Skeletal muscle tissue (tissue), 4 donors: ENCODE measurements around the gene CERK. TPM values are rescaled to one million over a fixed set of nuclear protein-coding genes. Genes with fewer than 3 reads are reported as not detected.

Experiments used
- H3K27ac ChIP-seq: one replicate; pipeline ENCODE4 v1.7.0; 2013; ENCODE audit warnings: mild to moderate bottlenecking, low read depth, low read length, inconsistent platforms
- H3K27me3 ChIP-seq, 3 donors: one replicate each; pipeline ENCODE4 v1.7.0; 2013; ENCODE audit warnings: low read length in 3 of 3; ENCODE audit not compliant: control insufficient read depth in 3 of 3, insufficient read depth in 3 of 3
- H3K36me3 ChIP-seq, 3 donors: one replicate each; pipeline ENCODE4 v1.7.0; 2013; ENCODE audit warnings: low read length in 3 of 3; ENCODE audit not compliant: control insufficient read depth in 3 of 3, insufficient read depth in 3 of 3
- H3K4me1 ChIP-seq, 3 donors: one replicate each; pipeline ENCODE4 v1.7.0; 2013; ENCODE audit warnings: low read length in 3 of 3, mild to moderate bottlenecking in 3 of 3; ENCODE audit not compliant: control insufficient read depth in 3 of 3, insufficient read depth in 3 of 3
- H3K4me3 ChIP-seq, 3 donors: one replicate each; pipeline ENCODE4 v1.7.0; 2013; ENCODE audit warnings: low read length in 3 of 3
- H3K9ac ChIP-seq, 3 donors: one replicate each; pipeline ENCODE4 v1.7.0; 2013; ENCODE audit warnings: low read length in 3 of 3, mild to moderate bottlenecking in 3 of 3, moderate library complexity in 2 of 3, low read depth in 1 of 3
- H3K9me3 ChIP-seq, 3 donors: one replicate each; pipeline ENCODE4 v1.7.0; 2013; ENCODE audit warnings: low read length in 3 of 3; ENCODE audit not compliant: control insufficient read depth in 3 of 3
- total RNA-seq: library from RNA; depleted of rRNA; stranded (reverse); fragments of >200 nt; gene quantifications from one replicate; pipeline ENCODE4 v1.2.3, GENCODE V29; 2014
- donor health status: Osteomylitis.

The CERK gene
- total RNA-seq, 1 donor from 2014 or later, result 18.3 TPM

DNA sequence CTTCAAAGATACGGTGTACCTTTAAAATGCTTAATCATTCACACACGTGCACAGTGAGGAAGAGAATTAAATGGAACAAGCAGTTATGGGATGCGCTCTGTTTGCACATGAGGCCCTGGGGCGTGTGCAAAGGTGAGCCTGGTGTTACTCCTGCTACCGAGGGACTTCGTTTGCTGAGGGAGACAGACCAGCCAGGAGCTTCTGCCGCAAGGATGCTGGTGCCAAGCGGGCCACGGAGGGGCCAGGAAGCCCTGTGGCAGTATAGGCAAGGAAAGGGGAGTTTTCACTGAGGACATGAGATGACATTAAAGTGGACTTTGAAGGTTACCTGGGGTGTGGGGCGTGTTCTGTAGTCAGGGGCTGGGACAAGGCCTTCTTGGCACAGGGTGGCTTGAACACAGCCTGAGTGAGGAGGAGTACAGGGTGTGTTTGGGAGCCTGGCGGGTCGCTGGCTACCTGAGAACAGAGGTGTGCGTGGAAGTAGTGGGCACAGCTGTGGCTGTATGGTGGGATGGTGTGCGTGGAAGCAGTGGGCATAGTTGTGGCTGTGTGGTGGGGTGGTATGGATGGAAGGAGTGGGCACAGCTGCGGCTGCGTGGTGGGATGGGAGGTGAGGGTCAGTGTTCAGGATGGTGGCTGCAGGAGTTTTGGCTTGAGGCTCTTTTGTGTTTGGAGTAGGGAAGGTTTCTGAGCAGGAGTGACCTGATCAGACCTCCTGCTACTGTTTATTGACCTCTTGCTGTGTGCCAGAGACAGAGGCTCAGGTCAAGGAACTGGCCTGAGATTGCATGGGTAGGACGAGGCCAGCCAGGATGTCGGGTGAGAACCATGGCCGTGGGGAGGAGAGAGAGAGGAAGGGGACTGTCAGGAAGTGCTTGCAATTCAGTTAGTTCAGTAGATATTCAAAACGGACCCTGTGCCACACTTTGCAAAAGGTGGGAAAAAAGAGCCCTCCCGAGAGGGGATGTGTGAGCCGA lies 38.1 kb upstream of the CERK start:
- peaks cover 0 to 2% (median 0%) of the 10 kb centered on the region in 3 donors for H3K36me3 ChIP-seq
- no peaks in the 10 kb centered on the region for H3K27me3 ChIP-seq
- H3K4me1 ChIP-seq, result peaks cover 31 to 52% (median 40%) of the 10 kb centered on the region in 3 donors
- H3K9ac ChIP-seq, result no peak overlapping the region
- H3K27ac ChIP-seq, result no peak overlapping the region
- no peak overlapping the region for H3K4me3 ChIP-seq
- H3K9me3 ChIP-seq, result no peaks in the 10 kb centered on the region

DNA sequence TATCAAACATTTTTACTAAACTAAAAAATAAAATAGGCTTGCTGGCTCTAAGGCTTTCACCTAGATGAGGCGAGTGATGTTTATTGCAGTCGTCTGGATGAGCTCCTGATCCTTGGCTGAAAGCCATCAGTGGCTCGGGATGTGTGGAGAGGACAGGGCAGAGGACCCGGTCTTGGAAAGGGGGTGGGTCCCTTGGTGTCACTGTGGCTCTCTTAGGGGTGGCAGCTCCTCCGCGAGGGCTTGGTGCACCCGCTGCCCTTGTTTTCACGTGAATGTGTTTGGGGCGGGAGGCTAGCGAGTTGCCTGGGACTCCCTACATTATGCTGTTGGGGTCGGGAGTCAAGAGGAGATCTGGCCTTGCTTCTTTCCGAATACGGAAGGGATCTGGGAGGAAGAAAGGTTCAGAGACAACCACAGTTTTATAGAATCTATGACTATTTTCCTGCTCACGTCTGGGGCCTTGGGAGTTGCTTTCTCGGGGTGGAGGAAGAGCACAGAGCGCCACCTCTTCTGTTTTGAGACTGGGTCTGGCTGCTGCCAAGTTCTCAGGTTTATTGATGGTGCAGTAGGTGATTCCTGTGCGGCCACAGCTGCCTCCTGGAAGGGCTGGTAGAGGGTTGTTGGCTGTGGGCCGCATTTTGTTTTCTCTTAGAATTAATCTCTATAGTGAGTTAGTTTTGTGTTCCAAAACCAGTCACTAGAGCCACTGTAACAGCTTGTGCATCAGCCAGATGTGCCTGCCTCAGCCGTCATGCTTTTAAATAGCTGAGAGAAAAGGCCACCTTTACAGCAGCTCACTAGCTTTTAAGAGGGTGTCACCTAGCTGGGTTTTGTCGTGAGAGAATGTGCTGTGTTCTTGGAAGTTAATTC lies 37.2 kb upstream of the CERK start:
- Histone ChIP-seq H3K27ac (peak overlapping the region; percentile 73), H3K4me3 (no peak overlapping the region), H3K4me1 (peaks cover 35 to 57% (median 42%) of the 10 kb centered on the region in 3 donors)

DNA sequence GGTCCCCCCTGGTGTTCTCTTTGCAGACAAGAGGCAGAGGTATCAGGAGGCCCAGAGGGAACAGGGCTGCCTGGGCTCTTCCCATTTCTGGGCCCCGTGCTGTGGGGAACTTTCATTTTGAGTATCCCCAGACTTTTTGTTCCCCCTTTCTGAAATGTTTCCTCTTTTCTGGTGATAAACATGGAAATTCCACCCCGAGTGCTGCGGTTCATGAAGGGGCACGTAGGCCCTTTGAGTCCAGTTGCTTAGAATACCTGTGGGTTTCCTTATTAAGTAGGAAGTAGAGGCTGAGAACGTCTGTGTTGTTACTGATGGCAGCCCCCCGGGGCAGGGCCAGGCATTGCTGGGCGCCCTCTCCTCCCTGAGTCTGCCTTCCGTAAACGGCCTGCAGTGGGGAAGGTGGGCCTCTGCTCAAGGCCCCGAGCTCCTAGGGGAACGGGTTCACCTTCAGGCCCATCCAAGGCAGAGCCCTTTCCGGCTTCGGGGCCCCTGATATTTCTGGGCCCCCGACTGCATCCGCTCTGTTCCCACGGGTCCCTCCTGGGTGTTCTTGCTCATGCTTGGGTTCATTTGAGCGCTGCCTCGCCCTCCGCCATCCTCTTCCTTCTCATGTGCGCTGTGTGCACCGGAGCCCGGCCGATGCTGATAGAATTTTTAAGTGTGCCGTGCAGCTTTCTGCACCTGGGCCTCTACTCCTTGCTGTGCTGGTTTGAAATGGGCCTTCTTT lies 36.4 kb upstream of the CERK start:
- Histone ChIP-seq H3K9me3 (no peaks in the 10 kb centered on the region), H3K4me3 (no peak overlapping the region), H3K9ac (peak overlapping the region; percentile 20 to 75 (median 45)), H3K27me3 (no peaks in the 10 kb centered on the region), H3K27ac (peak overlapping the region; percentile 73), H3K4me1 (peaks cover 42 to 65% (median 50%) of the 10 kb centered on the region in 3 donors), H3K36me3 (peaks cover 0 to 2% (median 0%) of the 10 kb centered on the region in 3 donors)

More for the DNA sequence above, 37.2 kb upstream of the CERK start:
- H3K9me3 ChIP-seq, result no peaks in the 10 kb centered on the region
- H3K36me3 ChIP-seq, result peaks cover 0 to 2% (median 0%) of the 10 kb centered on the region in 3 donors
- H3K27me3 ChIP-seq, result no peaks in the 10 kb centered on the region
- no peak overlapping the region for H3K9ac ChIP-seq

DNA sequence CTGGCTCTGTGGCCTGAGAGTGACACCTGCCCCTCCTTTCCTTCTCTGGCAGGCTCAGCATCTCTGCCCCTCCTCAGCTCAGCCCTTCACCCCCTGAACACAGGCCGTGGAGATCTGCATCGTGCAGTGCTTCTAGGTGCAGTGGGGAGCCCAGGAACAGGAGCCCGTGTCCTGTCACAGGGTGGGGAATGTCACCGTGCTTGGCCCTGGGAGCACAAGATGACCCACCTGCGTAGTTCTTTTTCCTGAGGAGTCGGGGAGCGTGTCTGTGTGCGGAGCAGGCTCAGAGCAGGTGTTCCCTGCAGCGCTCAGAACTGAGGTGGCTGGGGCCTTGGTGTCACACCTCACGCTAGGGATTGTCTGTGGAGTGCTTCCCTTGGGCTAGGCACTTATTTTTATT lies 35.0 kb upstream of the CERK start:
- H3K9me3 ChIP-seq, result no peaks in the 10 kb centered on the region
- no peak overlapping the region for H3K4me3 ChIP-seq
- no peak overlapping the region for H3K9ac ChIP-seq
- H3K27me3 ChIP-seq, result no peaks in the 10 kb centered on the region
- peaks cover 0 to 2% (median 0%) of the 10 kb centered on the region in 3 donors for H3K36me3 ChIP-seq
- peaks cover 51 to 77% (median 60%) of the 10 kb centered on the region in 3 donors for H3K4me1 ChIP-seq
- peak overlapping the region; percentile 73 for H3K27ac ChIP-seq

DNA sequence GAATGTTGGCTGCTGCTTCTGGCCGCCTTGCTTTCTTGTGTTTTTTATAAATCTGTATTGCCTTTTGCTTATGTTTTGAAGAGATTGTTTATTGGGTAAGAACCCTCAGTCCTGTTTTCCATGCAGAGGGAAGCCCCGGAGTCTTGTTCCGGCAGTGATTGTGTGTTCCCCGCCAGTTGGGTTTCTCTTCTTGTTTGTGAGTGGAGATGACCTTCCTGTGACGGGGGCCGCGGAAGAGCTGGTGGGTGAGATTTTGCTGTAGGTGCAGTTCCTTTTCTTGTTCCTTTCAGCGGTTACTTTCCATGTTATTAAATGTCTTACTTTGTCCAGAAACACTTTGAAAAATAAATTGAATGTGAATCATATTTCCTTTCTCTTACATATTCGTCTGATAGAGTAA lies 32.7 kb upstream of the CERK start:
- Histone ChIP-seq H3K27me3 (no peaks in the 10 kb centered on the region), H3K9me3 (no peaks in the 10 kb centered on the region), H3K36me3 (no peaks in the 10 kb centered on the region), H3K4me3 (no peak overlapping the region), H3K9ac (no peak overlapping the region), H3K27ac (peak overlapping the region; percentile 81), H3K4me1 (peaks cover 40 to 64% (median 45%) of the 10 kb centered on the region in 3 donors)

DNA sequence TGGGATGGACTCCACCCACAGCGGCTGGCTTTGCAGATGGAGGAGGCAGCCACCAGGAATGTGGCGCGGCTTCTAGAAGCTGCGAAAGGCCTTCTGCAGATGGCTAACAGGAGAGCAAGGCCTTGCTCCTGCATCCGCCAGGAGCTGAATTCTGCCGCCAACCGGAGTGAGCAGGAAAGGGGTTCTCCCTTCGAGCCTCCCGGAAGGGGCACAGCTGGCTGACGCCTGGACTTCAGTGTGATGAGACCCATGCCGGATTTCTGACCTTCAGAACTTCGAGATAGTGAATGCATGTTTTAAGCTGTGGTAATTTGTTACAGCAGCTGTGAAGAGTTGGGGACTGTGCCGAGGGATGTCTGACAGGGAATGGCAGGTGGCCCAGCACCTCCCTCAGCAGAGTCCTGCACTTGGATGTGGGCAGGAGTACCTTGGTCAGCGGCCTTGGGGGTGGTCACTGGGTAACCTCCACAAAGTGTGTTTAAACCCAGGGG lies 32.1 kb upstream of the CERK start:
- Histone ChIP-seq H3K27me3 (no peaks in the 10 kb centered on the region), H3K9me3 (no peaks in the 10 kb centered on the region), H3K4me1 (peaks cover 36 to 59% (median 44%) of the 10 kb centered on the region in 3 donors), H3K27ac (peak overlapping the region; percentile 81), H3K36me3 (no peaks in the 10 kb centered on the region), H3K9ac (peak overlapping the region in 2 of 3 donors; percentile 33 to 72), H3K4me3 (no peak overlapping the region)

DNA sequence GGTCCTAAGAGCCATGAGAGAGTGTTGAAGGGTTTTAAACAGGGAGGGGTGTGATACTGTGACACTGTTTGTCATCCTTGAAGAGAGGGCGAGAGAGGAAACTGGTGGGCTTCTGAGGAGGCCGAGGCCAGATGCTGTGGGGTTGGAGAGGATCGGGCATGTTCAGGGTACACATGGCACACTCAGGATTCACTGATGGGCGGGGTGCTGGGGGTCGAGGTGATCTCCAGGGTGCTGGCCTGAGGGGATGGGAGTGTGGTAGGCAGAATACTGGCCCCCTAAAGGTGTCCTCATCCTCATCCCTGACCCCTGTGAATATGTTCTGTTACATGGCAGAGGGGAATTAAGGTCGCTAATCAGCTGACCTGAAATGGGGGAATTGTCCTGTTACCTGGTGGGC lies 31.7 kb upstream of the CERK start:
- H3K4me1 ChIP-seq, result peaks cover 34 to 57% (median 43%) of the 10 kb centered on the region in 3 donors
- H3K9ac ChIP-seq, result peak overlapping the region in 2 of 3 donors; percentile 33 to 72
- H3K4me3 ChIP-seq, result peak overlapping the region in 2 of 3 donors; percentile 34 to 41

DNA sequence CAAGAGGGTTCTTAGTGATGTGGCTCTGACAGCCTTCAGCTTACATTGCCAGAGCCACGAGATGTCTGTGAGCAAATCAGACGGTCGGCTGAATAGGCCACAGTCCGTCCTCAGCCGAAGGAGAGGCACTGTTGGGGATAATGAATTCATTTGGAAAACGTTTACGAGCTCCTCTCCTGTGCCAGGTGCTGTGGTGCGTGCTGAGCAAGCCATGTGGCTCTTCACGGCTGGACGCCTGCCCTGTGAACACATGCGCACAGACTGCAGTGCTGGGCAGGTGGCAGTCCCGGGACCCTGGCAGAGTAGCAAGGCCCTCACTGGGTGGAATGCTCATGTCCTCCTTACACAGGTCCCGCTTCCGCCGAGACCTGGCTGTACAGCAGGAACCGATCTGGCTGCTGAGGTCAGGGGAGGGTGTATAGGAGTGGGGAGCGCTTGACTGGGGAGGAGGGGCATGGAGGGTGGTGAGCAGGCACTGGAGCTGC lies 31.2 kb upstream of the CERK start:
- Histone ChIP-seq H3K9me3 (no peaks in the 10 kb centered on the region), H3K4me1 (peaks cover 34 to 54% (median 38%) of the 10 kb centered on the region in 3 donors), H3K27ac (peak overlapping the region; percentile 81), H3K4me3 (peak overlapping the region; percentile 30 to 41 (median 34)), H3K27me3 (no peaks in the 10 kb centered on the region), H3K36me3 (no peaks in the 10 kb centered on the region), H3K9ac (peak overlapping the region in 2 of 3 donors; percentile 21 to 72)

More for the DNA sequence above, 31.7 kb upstream of the CERK start:
- no peaks in the 10 kb centered on the region for H3K27me3 ChIP-seq
- H3K27ac ChIP-seq, result peak overlapping the region; percentile 81
- no peaks in the 10 kb centered on the region for H3K9me3 ChIP-seq
- H3K36me3 ChIP-seq, result no peaks in the 10 kb centered on the region
